Hematopoietic multipotent progenitor cell treated with erythropoietin and hydrocortisone succinate and interleukin-3 and kit ligand, for 8 days (in vitro differentiated cells): Measurements from ENCODE around the gene CHMP4B.

Source experiments
- DNase-seq: peaks from one replicate; pipeline ENCODE4 v3.0.0-alpha.2; 2015

CHMP4B gene

DNA sequence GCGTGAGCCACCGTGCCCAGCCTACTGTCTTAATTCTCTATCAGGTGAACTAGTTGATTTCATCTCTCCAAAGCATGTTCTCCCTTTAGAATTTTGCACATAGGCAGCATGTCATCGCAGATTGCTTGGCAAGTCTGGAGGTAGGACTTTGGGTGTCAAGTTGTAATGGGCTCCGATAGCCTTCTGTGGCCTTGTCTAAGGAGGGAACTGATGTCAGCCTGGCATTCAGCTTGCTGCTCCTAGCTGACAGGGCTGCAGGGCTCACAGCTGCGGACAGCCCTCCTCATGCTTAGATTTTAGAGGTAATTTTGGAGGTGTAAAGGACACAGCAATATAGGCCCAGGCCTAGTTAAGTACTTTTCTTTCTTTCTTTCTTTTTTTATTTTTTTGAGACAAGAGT, 11.3 kb downstream of the CHMP4B start:
- DNase-seq, result no peak

DNA sequence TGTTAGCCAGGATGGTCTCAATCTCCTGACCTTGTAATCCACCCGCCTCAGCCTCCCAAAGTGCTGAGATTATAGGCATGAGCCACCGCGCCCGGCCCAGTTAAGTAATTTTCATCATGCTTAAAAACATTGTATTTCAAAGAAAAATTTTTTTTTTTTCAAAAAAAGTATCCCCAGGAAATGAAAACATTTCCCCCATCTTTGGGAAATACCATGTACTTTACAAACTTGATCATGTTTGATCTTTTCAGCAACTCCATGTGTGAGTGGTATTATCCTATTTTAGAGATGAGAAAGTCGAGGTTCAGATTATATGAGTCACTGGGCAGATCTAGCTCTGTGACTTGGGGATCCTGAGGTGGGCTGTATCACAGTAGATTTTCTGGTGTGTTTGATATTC, 11.8 kb downstream of the CHMP4B start:
- DNase-seq, result no peak

DNA sequence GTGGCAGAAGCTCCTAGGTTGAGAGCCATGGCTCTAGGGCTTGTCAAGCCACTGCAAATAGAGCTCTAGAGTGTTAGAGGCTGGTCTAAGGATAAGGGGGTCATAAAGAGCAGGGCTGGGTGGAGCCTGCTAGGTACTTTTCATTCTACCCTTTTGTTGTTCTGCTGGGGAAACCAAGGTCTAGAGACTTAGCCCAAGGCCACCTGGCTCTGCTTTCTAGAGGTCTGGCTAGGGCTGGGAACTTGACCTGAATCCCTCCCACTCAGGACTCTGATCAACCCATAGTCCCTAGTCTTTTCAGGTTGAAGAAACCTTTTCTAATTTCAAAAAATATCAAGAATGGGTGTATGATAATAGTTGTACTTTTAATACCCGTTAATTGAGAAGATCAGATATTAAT, 13.7 kb downstream of the CHMP4B start:
- no peak for DNase-seq

DNA sequence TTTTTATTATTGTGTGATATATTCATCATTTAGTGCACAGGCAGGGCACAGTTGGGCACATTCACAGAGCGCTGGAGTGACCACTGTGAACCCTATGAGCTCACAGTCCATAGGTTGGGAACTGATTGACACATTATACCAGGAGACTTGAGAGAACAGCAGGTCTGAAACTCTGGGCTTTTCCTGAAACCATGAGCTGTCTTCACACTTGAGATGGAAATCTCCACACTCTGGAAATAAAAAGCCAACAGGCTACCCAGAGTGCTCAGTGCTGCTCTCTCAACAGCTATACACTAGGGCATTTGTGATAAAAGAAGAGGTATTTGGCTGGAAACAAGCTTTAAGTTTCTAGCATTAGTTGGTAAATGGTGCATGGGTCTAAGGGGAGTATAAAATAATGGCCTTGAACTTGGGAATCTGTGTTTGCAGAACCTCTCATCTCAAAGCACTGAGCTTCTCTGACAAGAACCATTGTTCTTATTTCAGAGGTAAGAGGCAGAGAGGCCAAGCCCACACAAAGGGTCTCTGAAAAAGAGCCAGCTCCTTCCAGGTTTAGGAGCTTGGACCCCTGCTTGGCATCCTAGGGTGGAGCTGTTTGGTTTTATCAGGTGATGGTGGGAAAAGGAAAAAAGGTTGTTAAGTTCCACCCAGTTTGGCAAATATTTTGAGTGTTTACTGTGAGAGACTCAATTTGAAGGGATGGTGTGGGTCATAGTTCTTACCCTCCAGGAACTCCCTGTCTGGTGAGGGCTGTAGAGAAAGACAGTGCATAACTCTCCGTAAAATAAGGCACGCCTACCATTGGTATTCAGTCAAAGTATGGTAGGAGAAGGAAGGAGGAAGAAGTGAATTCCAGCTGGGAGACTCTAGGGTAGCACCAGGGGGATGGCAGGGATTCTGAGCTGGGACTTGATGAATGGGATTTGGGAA, 14.5 kb downstream of the CHMP4B start:
- DNase-seq, result no peak

DNA sequence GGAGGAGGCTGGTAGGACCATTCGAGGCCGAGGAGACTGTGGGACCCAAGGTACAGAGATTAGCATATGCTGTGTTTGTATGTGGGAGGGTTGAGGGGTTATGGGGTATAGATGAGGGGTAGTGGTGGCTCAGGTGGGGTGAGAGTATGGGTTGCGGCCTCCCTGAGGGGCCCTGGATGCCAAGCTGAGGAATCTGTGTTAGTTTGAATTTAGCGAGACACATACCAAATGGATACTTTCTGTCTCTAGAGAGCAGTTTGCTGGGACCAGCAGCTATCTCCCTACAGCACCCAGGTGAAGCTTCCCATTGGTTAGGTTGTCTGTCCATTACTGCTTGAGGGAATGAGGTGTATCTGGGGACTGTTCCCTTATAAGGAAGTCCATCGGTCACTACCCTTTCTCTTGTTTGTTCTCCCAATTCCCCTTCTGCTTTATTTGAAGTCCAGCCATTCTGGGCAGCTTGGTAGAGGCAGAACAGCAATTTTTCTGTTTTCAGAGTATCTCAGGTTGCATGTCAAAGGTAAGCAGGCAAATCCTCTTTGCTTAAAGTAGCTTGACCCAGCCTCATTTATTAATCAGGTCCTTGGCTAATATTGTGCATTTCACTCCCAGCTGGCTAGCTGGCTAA, 15.2 kb downstream of the CHMP4B start:
- no peak for DNase-seq

DNA sequence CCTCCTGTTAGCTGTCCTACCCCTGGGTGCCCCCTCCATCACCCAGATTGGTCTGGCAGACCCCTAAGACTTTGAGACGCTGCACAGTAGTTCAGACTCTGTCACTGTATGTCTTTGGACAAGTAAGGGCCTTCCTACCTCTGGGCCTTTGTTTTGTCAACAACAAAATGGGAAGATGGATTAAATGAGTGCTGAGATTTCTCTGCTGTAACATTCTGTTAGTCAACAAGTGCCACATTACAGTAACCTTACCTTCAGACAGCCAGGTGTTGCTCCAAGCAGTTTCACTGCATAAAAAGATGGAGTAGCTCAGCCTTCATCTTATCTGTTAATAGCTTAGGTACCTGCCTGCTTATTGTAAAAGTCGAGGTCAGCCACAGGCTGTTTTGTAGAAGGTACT, 16.0 kb downstream of the CHMP4B start:
- DNase-seq, result no peak

DNA sequence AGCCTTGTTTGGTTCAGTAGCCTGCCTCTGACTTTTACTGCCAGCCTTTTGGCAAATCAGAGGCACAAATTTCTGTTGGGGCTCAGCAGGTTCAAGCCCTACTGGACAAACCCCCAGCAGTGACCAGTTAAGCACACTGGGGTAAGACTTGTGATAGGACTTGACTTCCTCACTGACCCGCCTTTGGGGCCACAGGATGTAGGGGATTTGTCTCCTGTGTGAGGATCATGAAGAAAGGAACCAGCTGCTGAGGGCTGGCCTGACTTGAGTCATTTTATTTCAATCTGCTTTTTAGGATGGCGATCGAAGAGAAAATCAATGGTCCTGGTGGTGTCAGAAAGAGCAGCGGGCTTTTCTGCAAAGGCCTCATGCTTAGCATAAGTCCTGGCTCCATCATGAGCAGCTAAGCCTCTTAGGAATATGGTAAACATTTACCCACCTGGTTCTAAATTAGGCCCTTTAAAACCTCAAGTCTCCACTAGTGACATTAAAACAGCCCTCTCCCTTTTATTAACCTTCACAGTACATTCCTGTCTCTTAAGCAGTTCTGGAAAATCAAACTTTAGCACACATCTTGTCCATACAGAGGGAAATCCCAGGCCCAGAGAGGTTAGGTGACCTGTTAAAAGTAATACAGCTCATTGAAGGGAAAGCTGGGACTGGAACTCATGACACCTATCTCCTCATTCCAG, 16.6 kb downstream of the CHMP4B start:
- no peak for DNase-seq

DNA sequence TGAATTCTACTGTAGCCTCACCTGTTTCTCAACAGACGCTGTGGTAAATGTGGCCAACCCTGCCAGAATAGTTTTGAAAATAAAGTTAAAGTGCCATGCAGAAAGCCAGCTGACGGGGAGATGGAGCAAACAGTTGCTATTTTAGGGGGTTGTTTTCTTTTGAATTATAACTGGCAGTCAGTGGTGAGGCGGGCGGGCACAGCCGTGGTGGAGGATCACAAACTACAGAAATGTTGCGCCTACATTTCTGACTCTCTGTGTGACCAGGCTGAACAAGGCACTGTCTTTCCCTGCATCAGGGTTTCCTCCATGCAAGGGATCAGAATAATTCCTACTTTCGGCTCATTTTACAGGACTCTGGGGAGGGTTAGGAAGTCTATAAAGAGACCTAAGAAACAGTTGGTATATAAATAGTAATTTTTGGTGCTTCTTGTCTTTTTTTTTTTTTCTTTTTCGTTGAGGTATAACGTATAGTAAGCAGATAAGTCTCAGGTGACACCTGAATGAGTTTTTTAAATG, 17.2 kb downstream of the CHMP4B start:
- no peak for DNase-seq

DNA sequence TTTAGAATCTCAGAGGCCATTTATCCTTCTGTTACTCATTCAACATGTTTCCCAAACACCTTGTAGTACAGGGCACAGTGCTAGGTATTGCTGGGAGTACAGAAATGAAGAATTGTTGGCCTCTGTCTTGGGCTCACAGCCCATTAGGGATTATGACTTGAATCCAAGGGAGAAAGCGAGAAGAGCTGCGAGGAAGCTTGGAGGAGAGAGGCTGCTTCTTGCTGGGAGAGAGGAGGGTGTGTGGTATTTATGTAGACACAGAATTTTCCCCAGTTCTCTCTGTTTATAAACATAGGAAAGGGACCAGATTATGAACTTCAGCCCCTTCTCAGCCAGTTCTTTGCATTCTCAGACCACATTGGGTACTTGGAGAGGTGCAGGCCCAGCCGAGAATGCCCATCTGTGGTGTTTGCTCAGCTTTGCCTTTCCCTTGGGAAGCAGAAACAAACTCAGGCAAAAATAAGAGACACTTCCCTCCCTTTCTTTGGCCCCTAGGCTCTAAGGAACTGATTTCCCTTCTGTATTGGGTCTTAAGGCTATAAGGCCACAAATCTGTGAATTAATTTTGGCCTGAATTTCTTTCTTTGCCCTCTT, 17.9 kb downstream of the CHMP4B start:
- no peak for DNase-seq

DNA sequence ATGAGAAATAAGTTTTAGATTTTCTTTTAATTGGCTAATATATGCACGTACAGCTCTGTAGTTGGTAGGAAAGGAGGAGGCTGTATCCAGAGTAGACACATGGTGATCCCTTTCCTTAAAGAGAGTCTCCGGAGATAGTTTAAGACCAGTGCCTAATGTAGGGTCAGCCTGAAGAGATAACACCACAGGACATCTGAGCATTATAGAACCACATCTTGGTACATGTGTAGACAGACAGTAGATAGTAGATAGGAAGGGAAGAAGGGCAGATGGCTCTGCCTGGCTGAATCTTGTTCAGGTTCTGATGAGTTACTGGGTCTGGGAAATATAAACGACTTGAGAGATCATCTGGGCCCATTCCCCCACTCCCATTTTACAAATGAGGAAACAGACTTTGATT, 18.5 kb downstream of the CHMP4B start:
- peak; percentile 30 for DNase-seq

DNA sequence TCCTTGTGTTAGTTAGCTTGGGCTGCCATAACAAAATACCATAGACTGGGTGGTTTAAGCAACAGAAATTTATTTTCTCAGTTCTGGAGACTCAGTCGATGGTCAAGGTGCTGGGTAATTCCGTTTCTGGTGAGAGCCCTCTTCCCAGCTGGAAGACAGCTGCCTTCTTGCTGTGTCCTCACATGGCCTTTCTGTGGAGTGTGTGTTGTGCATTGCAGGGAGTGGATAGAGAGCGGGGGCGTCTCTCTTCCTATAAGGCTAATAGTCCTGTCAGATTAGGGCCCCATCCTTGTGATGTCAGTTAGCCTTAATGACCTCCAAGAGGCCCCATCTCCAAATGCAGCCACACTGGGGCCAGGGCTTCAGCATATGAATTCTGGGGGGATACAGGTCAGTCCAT, 19.2 kb downstream of the CHMP4B start:
- no peak for DNase-seq

DNA sequence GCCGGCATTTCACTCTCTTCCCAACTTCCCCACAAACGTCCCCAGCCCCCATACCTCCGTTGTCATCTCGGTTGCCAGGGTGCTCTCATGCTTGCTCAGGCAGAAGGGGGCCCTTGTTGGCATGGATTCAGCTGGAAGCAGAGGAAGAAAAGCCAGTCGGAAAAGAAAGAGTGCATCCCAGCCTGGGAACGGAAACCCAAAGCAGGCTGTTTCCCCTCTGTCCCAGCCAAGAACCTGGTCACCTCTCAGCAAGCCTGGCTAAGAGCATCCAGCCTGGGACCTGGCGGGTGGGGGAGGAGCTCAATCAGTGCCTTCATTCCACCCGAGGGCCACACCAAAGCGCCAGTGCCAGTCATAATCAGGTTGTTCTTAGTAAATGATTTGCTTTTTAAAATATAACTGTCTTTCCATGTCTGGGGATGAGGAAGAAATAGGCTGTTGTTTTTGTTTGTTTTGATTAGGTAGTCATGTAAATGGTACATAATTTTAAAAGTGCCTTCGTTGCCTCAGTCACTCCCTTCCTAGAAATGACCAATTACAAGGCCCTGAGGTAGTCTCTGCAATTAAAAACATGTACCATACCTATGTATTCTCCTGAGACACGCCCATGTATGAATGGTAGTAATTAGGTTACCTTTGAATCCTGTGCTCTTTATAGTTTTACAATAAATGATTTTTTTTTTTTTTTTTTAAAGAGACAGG, 21.1 kb downstream of the CHMP4B start:
- no peak for DNase-seq

DNA sequence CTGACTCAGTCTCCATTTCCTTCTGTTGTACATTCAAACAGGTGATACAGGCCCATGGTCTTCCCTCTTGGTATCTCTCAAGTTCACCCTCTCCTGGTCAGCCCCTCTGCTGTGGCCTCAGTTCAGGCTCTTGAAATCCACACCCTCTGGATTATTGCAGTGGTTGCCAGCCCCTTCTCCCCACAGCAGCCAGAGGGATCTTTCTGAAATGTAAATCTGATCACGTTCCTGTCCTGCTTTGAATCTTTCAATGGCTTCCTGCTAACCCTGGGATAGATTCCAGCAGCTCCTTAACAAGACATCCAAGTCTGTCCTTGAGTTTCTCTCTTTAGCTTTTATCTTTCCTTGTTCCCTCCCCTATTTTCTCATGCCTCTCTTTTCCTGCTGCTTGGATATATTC, 22.2 kb downstream of the CHMP4B start:
- no peak for DNase-seq

DNA sequence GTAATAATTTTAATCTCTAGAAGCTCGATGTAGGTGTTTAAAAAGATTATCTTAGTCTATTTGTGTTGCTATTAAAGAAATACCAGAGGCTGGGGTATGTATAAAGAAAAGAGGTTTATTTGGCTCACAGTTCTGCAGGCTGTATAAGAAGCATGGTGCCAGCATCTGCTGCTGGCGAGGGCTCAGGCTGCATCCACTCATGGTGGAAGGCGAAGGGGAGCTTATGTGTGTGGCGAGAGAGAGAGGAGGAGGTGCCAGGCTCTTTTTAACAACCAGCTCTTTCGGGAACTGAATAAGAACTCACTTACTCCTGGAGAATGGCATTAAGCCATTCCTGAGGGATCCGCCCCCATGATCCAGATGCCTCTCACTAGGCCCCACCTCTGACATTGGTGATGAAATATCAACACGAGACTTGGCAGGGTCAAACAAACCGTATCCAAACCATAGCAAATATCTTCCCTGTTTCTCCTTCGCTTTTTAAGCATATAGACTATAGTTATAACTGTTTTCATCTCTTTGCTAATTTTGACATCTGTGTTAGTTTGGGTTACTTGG, 24.5 kb downstream of the CHMP4B start:
- no peak for DNase-seq

DNA sequence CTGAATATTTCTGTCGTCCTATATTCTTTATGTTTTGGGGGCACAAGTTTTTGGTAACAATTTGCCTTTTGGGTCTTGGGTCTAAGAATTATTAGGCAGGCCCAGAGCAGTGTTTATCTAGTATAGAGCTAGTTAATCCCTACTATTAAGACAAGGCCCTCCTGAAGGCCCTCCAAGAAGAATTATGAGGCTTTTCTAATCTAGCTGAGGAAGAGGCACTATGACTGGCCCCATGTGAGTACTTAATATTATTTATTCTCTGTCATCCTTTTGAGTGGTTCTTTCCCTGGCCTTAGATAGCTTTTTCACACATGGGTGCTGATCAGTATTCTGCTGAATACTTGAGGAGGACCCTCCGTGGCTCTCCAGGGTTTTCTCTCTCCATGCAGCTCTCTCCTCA, 25.1 kb downstream of the CHMP4B start:
- DNase-seq, result no peak

DNA sequence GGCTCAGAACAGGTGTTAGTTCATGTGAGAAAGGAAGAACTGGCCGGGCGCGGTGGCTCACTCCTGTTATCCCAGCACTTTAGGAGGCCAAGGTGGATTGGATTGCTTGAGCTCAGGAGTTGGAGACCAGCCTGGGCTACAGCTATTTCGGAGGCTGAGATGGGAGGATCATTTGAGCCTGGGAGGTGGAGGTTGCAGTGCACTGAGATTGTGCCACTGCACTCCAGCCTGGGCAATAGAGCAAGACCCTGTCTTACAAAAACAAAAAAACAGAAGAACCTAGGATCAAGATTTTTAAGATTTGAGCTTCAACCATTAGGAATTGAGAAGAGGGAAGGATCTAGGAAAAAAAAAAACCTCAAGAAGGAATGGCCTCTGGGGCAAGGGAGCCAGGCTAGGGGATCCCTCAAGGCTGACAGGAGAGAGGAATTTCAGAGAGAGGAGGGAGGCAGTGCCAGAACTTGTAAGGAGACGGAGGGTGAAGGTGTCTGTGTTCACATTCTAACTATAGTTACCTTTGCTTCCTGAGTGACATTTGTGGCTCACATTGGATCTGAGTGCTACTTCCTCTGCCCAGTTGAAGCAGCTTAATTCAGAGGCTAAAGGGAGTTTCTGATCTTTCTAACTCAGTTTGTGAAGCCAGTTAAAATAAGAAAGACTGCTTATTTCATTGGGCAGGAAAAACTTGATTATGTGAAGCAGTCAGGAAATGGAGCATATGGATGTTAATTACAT, 26.1 kb downstream of the CHMP4B start:
- no peak for DNase-seq

DNA sequence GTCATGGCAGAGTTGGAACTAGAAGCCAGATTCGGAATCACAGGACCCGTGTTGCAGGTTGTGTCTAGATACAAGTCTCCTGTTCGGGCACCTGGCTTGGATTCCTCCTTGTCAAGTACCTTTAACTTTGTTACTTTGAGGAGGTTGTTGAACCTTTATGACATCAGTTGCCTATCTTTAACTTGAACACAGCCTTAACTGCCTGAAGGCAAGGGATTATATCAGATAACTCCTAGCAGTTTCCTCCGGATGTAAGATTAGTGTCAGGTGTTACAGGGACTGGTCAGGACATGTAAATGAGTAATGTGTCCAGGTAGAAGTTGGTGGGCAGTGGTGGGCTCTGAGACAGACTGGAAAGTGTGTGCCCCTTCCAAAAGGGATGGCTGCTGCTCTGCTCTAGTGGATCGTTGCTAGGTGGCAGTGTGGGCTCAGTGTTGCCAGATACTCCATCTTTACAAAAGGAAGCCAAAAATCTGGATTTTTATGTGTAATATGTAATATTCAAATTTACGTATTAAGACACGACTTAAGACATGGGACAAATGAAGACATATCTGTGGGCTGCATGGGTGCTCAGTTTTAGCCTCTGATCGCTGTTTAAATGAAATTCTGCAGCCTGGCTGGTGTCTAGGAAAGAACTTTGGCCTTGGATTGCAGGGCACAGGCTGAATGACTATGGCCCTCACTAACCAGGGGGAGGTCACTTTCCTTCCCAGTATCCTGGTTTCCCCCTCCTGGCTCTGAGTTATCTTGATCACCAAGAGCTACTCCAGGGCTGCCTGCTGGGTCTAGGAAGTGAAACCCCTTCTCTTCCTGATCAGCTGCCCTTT, 27.1 kb downstream of the CHMP4B start:
- peak; percentile 18 for DNase-seq

DNA sequence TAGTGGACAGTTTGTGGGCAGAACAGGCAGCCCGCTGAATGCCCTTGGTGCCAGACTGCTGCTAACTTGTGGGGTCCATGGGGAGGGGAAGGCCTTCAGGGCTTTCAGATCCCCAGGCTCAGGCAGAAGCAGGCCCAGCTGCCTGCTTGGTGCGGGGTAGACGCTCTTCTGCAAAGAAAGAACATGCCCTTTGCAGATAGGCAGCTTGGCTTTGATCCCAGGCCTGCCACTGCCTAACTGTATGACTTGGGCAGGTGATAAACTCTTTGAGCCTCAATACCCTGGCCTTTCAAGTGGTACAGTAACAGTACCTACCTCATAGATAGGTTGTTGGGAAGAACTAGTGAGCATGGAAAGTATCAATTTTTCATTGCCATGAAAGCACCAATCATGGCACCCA, 28.4 kb downstream of the CHMP4B start:
- DNase-seq, result peak; percentile 95

DNA sequence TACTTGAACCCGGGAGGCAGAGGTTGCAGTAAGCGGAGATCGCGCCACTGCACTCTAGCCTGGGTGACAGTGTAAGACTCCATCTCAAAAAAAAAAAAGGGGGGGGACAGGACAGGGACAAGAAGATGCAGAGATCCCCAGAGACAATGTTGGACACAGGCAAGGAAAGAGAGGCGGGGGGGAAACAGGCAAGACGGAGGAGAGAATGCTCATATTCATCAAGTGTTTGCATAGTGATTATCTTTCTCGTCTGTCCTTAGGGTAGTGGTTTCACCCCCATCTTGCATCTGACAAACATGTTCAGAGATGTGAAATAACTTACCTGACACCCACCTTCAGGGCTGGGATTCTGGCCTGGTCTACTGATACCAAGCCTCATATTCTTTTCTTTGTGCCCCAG, 29.0 kb downstream of the CHMP4B start:
- DNase-seq, result no peak

DNA sequence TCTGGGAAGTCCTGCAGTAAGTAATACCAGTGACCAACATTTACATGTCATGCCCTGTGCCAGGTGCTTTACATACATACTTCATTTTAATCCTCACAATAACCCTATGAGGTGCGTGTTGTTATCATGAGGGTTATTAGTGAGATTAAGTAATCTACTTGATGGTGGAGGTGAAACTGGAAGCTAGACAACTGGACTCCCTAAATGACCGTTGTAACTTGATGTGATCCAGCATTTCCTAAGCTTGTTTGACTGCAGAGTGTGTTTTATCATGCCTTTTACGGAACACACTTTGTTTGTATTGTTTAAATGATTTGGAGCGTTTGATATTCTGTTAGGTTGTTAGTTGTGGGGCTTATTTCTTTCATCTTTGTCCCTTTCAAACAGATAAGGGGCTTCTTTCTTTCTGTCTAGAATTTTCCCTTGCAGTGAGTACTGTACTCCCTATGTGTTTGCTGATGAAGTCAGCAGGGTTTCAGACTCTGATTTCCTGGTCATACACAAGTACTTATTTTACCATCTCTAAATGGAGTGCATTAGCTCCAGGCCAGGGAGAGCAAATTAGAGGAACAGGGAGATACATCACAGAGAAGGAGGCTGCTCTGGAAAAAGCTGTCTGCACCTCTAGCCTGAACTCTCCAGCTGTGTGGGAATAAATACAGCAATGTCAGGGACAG, 29.7 kb downstream of the CHMP4B start:
- DNase-seq, result no peak
